Neural progenitor cell (in vitro differentiated cells): Measurements from ENCODE around the gene UFL1.

Source experiments
- CTCF ChIP-seq: fragments of 200-600 bp; sonication (generic); IDR thresholded peaks from 2 replicates; pipeline ENCODE4 v1.5.1; 2017; ENCODE audit warnings: antibody characterized with exemption, mild to moderate bottlenecking
- EZH2 ChIP-seq: fragments of 200-600 bp; sonication (generic); IDR thresholded peaks from 2 replicates; pipeline ENCODE4 v1.6.1; 2017; ENCODE audit warnings: antibody characterized with exemption, mild to moderate bottlenecking, moderate library complexity

GRCh38 chr6:96522465-96523009 is 931 bp downstream of the UFL1 start:
- no peak for TF ChIP-seq EZH2
- no peak for TF ChIP-seq CTCF
